HL-60/S4 treated with retinoic acid at 250 ng/mL for 4 days and 3 days (cell line): ENCODE measurements around the gene OTUD5.

Source experiments
- in situ Hi-C: fragments of 300-500 bp; cut with MboI; formaldehyde crosslinking; loops from 2 replicates; pipeline ENCODE4 v1.7.0; 2022; ENCODE audit warnings: low sequenced_read_pairs

OTUD5 gene

GRCh38 chrX:48937054-48937907 is 20.1 kb downstream of the OTUD5 start:
- in situ Hi-C loops: no loop called here

GRCh38 chrX:48936429-48937053 is 20.9 kb downstream of the OTUD5 start:
- in situ Hi-C loops: no loop called here

DNA sequence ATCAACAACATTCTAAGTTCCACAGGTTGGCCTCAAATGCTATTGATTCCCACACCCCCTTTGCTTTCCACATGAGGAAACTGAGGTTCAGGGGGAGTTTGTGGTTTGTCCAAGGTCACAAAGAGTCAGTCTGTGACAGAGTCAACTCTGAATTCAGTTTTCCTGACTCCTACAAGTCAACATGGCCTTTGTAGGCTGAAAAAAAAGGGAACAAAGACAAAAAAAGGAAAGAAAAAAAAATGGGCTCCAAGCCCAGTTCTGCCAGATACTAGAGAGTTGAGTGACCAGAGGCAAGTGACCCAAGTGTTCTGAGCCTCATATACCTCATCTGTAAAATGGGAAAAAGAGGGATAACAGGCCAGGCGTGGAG is 22.1 kb downstream of the OTUD5 start:
- in situ Hi-C loops: no loop called here

GRCh38 chrX:48934581-48935300 is 22.7 kb downstream of the OTUD5 start:
- in situ Hi-C loops: no loop called here

DNA sequence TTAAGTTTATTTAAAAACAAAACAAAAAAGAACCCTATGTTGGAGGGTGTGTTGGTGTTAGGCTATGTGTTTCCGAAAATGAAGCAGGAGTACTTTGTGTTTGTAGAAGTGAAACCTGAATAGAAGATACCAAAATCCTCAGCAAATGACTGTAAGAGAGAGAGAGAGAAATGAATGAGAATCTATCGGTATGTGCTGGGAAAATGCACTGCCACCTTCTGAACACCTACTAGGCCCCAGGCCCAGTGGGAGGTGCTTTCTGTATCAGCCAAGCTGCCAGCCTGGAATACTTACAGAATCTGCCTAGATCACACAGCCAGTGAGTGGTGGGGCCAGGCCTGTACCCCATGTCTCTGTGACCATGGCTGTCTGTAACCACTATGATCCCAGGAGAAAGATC is 23.6 kb downstream of the OTUD5 start:
- in situ Hi-C loops: no loop called here

DNA sequence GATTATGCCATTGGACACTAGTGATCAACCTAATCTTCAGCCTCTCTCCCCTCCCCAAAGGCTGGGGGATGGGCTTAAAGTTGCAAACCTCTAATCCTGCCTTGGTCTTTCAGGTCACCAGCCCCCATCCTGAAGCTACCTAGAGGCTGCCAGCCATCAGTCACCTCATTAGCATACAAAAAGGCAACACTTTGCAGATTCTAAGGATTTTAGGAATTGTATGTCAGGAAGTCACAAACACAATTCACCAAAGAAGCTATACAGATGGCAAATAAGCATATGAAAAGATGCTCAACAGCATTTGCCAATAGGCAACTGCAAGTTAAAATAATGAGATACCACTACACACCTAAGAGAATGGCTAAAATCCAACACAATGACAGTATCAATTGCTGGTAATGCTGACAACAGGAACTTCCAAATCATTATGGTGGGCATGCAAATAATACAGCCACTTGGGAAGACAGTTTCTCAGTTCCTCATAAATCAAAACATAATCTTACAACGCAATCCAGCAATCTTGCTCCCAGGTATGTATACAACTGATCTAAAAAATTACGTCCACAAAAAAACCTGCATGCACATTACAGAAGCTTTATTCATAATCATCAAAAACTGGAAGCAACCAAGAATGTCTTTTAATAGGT is 29.5 kb downstream of the OTUD5 start:
- in situ Hi-C loops: no loop called here

- in situ Hi-C loops: no loop called here
Observed at GRCh38 chrX:48927123-48927522, 30.3 kb downstream of the OTUD5 start.

DNA sequence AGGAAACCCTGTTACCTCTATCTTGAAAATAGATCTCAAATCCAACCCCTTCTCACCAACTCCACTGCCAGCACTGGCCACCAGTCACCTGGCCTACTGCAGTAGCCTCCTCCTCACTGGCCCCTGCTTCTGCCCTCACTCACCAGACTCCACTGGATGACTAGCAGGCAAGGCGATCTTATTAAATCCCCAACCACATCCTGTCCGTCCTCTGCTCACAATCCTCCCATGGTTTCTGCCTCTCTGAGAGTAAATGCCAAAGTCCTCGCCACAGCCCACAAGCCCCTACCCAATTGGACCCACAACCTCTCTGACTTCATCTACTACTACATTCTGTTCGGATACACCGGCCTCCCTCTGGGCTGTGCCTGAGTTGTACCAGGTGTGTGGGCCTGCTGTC is 33.1 kb downstream of the OTUD5 start:
- in situ Hi-C loops: no loop called here

- in situ Hi-C loops: no loop called here
Observed at GRCh38 chrX:48923771-48924170, 33.6 kb downstream of the OTUD5 start.

- in situ Hi-C loops: no loop called here
Observed at GRCh38 chrX:48920718-48921104, 36.7 kb downstream of the OTUD5 start.

DNA sequence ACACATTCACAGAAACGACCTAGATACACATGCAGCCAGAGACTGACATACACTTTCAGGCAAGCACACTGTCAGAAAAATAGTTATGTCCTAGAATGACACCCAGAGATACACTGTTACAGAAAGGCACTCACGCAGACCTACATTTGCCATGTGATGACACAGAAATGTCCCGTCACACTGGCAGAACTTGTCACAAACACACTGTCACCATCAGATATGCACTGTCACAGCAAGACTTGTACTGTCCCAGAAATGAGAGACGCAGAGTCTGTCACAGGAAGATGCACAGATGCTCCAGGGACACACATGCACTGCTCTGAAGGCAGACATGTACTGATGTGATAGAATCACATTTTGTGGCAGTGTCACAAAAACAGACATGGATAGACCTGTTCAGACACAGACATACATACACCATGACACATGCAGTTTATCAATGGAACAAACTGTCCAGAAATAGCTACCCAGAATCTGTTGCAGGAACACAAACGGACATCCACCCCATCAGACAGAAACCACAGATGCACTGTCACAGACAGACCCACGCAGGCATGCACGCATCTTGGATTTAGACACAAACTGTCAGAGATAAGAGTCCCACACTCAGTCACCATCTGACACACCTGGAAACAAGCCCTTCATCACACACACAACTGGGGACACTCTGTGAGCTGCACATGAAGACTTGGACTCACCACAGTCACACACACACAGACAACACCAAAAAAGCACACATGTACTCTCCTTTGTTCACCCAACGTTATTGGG is 37.3 kb downstream of the OTUD5 start:
- in situ Hi-C loops: no loop called here

DNA sequence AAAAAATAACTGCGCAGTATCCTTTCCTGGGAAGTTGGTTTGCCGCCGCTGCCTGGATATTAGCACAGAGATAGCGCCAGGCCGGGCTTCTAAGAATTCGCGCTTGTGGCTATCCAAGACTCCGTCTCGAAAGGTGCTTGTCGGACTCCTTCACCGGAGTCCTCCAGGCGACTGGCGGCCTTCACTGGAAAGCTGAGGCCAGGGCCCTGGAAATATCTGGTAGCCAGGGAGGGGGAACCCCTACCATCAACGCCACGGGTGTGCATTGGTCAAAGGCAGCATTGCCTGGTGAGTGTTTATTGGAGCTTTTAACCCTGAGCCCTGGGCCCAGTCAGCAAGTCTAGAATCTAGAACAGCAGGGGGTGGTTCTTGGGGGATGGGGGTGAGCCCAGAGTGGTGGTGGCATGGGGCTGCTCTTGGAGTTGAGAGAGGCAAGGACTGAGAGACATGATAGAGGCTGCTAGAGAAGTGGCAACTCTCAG is 38.0 kb downstream of the OTUD5 start:
- in situ Hi-C loops: no loop called here

GRCh38 chrX:48918643-48919340 is 38.6 kb downstream of the OTUD5 start, which contains the start of gene PIM2:
PIM2 (minus strand) TSS chrX:48919024; CDS start chrX:48918834, 190 bp downstream.
- in situ Hi-C loops: no loop called here

- in situ Hi-C loops: no loop called here
Observed at GRCh38 chrX:48918301-48918642, 39.1 kb downstream of the OTUD5 start.

DNA sequence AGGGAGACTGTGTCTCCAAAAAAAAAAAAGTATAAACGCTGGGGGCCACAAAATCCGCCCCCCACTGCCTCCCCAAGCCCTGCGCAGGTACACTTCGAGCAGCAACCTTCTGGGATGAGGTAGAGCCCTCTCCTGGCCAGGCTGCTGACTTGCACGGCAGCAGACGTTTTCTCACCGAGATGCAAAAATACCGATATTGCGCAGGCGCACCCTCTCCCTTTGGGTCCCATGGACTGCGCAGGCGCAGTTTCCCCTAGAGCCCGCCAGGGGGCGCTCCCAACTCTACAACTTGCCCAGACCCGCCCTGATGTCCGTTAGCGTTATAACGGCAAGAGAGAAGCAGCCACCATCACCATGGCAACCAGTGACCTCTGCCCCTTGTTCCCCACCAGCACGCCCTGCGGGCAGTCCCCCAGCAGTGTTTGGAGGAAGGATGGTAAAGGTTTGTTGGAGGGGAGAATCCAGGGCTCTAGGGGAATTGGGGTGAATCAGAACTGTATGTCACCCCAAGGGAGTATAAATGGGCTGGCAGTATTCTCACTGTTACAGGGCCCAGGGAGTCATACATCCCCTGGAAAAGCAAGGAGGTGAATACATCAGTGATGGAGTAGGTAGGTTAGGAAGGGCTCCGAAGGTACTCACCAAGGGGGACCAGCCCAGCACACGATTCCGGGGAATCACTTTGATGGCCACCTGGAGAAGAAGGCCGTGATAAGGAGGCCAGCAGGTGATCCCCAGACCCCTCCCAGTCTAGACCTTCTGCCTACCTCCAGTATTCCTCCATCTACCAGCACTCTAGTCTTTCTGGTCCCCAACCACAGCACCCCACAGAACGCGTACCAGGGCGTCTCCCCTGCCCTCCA is 40.0 kb downstream of the OTUD5 start:
- in situ Hi-C loops: no loop called here

GRCh38 chrX:48914593-48915493 is 42.6 kb downstream of the OTUD5 start:
- in situ Hi-C loops: no loop called here

DNA sequence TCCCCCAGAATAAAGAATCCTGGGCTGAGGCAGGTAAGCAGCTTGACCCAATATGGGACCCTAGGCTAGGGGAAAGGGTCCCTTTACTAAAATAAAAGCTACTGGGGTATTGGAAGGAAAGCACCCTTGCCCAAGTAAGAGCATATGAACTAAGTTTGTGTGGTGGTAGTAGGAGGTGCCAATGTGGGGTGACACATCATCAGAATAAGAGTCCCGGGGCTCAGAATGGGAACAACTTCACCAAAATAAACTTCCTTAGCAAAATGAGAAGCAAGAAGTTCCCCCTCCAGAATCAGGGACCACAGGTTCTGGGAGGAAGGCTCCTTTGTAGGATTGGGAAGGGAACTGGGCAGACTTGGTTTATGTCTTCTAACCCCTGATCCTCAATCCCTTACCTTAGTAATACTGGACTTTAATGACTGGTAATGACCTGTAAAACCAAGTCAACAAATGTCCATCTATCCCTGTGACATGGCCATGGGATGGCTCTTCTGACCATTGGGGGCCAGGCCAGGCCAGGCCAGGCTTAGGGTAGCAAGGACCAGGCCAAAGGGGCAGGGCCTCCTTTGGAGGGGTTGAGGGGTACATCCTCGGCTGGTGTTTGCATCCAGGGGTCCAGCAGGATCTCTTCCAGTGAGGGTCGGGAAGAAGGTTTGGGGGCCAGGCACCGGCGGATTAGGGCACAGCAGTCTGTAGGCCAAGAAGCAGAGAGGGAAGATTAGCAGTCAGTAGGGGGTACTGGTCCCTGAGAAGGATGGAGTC is 43.6 kb downstream of the OTUD5 start:
- in situ Hi-C loops: no loop called here
